PC-3 (cell line): ENCODE measurements around the gene DDI2. TPM values are rescaled to one million over a fixed set of nuclear protein-coding genes. Genes with fewer than 3 reads are reported as not detected.

Experiments
- ATAC-seq: fragments of 200-7000 bp; cut with Tn5 transposase; 2 replicates; pipeline ENCODE4 v1.9.1; 2020; ENCODE audit warnings: mild to moderate bottlenecking, moderate library complexity
- BruUV-seq: library from RNA; stranded (reverse); fragments of 400-500 nt; replicated peaks from 2 replicates; lab custom pipeline; 2021; lab: Mats Ljungman, UMichigan
- CTCF ChIA-PET: fragments of 300-600 bp; sonication (Branson Sonifier 250); formaldehyde crosslinking; loops from one replicate; lab custom pipeline; 2022; ENCODE audit warnings: antibody characterized with exemption; lab: Charles Lee
- POLR2A ChIA-PET: fragments of 300-600 bp; sonication (Branson Sonifier 250); formaldehyde crosslinking; loops from one replicate; lab custom pipeline; 2022; ENCODE audit warnings: antibody characterized with exemption; ENCODE audit not compliant: unreplicated experiment; lab: Charles Lee
- DNase-seq: peaks from one replicate; pipeline ENCODE4 v3.0.0-alpha.2; 2015
- H2AFZ ChIP-seq: fragments of 300-600 bp; sonication (generic); 2 replicates; pipeline ENCODE4 v1.6.0; 2016; ENCODE audit warnings: antibody characterized with exemption, low read length
- H3F3A ChIP-seq: fragments of 300-600 bp; sonication (generic); one replicate; pipeline ENCODE4 v1.6.0; 2017; ENCODE audit warnings: antibody characterized with exemption, low read length, control low read depth, mild to moderate bottlenecking; ENCODE audit not compliant: unreplicated experiment
- H3K27ac ChIP-seq: fragments of 300-600 bp; sonication (generic); 2 replicates; pipeline ENCODE4 v1.5.1; 2016; ENCODE audit warnings: mild to moderate bottlenecking, low read length
- H3K27me3 ChIP-seq: fragments of 300-600 bp; sonication (generic); 2 replicates; pipeline ENCODE4 v1.6.1; 2016; ENCODE audit warnings: low read length, mixed read lengths
- H3K36me3 ChIP-seq: fragments of 300-600 bp; sonication (generic); 2 replicates; pipeline ENCODE4 v1.6.1; 2016; ENCODE audit warnings: low read depth, mixed run types, low read length, mixed read lengths
- H3K4me1 ChIP-seq: fragments of 300-600 bp; sonication (generic); 2 replicates; pipeline ENCODE4 v1.5.1; 2016; ENCODE audit warnings: low read length; ENCODE audit not compliant: insufficient read depth
- H3K4me2 ChIP-seq: fragments of 300-600 bp; sonication (generic); 2 replicates; pipeline ENCODE4 v1.6.0; 2016; ENCODE audit warnings: low read length
- H3K4me3 ChIP-seq: fragments of 300-600 bp; sonication (generic); 2 replicates; pipeline ENCODE4 v1.5.1; 2016; ENCODE audit warnings: mild to moderate bottlenecking, low read length, mixed read lengths
- H3K79me2 ChIP-seq: fragments of 300-600 bp; sonication (generic); 2 replicates; pipeline ENCODE4 v1.6.1; 2017; ENCODE audit warnings: low read length, mixed read lengths
- H3K9ac ChIP-seq: fragments of 300-600 bp; sonication (generic); 2 replicates; pipeline ENCODE4 v1.6.0; 2016; ENCODE audit warnings: mild to moderate bottlenecking, low read length
- H3K9me2 ChIP-seq: fragments of 300-600 bp; sonication (generic); replicated peaks from 2 replicates; pipeline ENCODE4 v1.6.1; 2016; ENCODE audit warnings: mixed run types, low read length, mixed read lengths
- H3K9me3 ChIP-seq: fragments of 300-600 bp; sonication (generic); 2 replicates; pipeline ENCODE4 v1.6.1; 2016; ENCODE audit warnings: low read length, mixed read lengths
- H4K20me1 ChIP-seq: fragments of 300-600 bp; sonication (generic); 2 replicates; pipeline ENCODE4 v1.6.1; 2016; ENCODE audit warnings: low read length, mixed read lengths
- CTCF ChIP-seq: fragments of 300-600 bp; sonication (generic); conservative IDR thresholded peaks from 2 replicates; pipeline ENCODE4 v1.5.1; 2017; ENCODE audit warnings: antibody characterized with exemption, low read depth, mild to moderate bottlenecking, low read length
- EZH2 ChIP-seq: fragments of 300-600 bp; sonication (generic); IDR thresholded peaks from one replicate; pipeline ENCODE4 v1.6.1; 2017; ENCODE audit warnings: antibody characterized with exemption, mild to moderate bottlenecking, low read length; ENCODE audit not compliant: unreplicated experiment
- EZH2phosphoT487 ChIP-seq: fragments of 300-600 bp; sonication (generic); IDR thresholded peaks from 2 replicates; pipeline ENCODE4 v1.6.1; 2018; ENCODE audit warnings: mild to moderate bottlenecking, antibody characterized with exemption, low read length, borderline replicate concordance
- intact Hi-C: fragments of 100-400 bp; cut with micrococcal nuclease; formaldehyde crosslinking; loops from 2 replicates; pipeline ENCODE4 v1.9.0; 2023
- total RNA-seq: library from RNA; depleted of rRNA; stranded (reverse); fragments of >200 nt; gene quantifications from 2 replicates; pipeline ENCODE4 v1.2.3, GENCODE V29; 2014

DDI2 gene
- total RNA-seq, 1 experiment from 2014 or later = 15.0 TPM

GRCh38 chr1:15623435-15623834, 6.2 kb downstream of the DDI2 start:
- H4K20me1 ChIP-seq = peaks cover 42% of the 10 kb centered on the region
- H3K36me3 ChIP-seq = peaks cover 19% of the 10 kb centered on the region
- no peak overlapping the region for H3K9ac ChIP-seq
- no peak overlapping the region for H3K4me3 ChIP-seq
- ChIA-PET CTCF (interaction anchor here (0.6 kb wide), 1 partner anchor 86 kb away, joined by 4 read pairs; no protein-coding TSS in a partner anchor), POLR2A (interaction anchor here (0.7 kb wide), 1 partner anchor 27 kb away, joined by 3 read pairs; no protein-coding TSS in a partner anchor)
- no peaks in the 10 kb centered on the region for H3K9me2 ChIP-seq
- H2AFZ ChIP-seq = no peak overlapping the region
- H3K79me2 ChIP-seq = peaks cover 89% of the 10 kb centered on the region
- no peak overlapping the region for H3K4me2 ChIP-seq
- no peaks in the 10 kb centered on the region for H3K27me3 ChIP-seq
- no peaks in the 10 kb centered on the region for H3K9me3 ChIP-seq
- ATAC-seq (no peak), DNase-seq (no peak)
- intact Hi-C loops = no loop called here
- no peak for TF ChIP-seq EZH2
- no peak for TF ChIP-seq CTCF
- TF ChIP-seq EZH2phosphoT487 = no peak
- H3K27ac ChIP-seq = no peak overlapping the region
- H3K4me1 ChIP-seq = peaks cover 28% of the 10 kb centered on the region
- H3F3A ChIP-seq = peaks cover 4% of the 10 kb centered on the region
- no TSS peak for BruUV-seq

- no peaks in the 10 kb centered on the region for H3K9me2 ChIP-seq
- ATAC-seq = no peak
- POLR2A ChIA-PET = no interaction called here
- H3K9ac ChIP-seq = no peak overlapping the region
- peaks cover 24% of the 10 kb centered on the region for H3K36me3 ChIP-seq
- CTCF ChIA-PET = no interaction called here
- DNase-seq = no peak
- H2AFZ ChIP-seq = no peak overlapping the region
- no peak overlapping the region for H3K27ac ChIP-seq
- peaks cover 21% of the 10 kb centered on the region for H3K4me1 ChIP-seq
- no peak overlapping the region for H3K4me2 ChIP-seq
- H3K27me3 ChIP-seq = no peaks in the 10 kb centered on the region
- no TSS peak for BruUV-seq
- H3F3A ChIP-seq = peaks cover 4% of the 10 kb centered on the region
- intact Hi-C loops = no loop called here
- peaks cover 88% of the 10 kb centered on the region for H3K79me2 ChIP-seq
- H3K9me3 ChIP-seq = no peaks in the 10 kb centered on the region
- no peak overlapping the region for H3K4me3 ChIP-seq
- peaks cover 42% of the 10 kb centered on the region for H4K20me1 ChIP-seq
- TF ChIP-seq EZH2phosphoT487 (no peak), EZH2 (no peak), CTCF (no peak)
Observed at GRCh38 chr1:15624133-15624714, 7.0 kb downstream of the DDI2 start.
